Loucy (cell line): ENCODE measurements around the gene CDK18.

Experiments
- EZH2phosphoT487 ChIP-seq: fragments of 200-600 bp; IDR thresholded peaks from 2 replicates; pipeline ENCODE4 v1.6.1; 2018; ENCODE audit warnings: antibody characterized with exemption, mild to moderate bottlenecking, moderate library complexity, borderline replicate concordance
- TF ChIP-seq, protein P1 (sequence below): fragments of 200-600 bp; sonication (generic); conservative IDR thresholded peaks from 2 replicates; pipeline ENCODE4 v1.5.1; 2014; ENCODE audit warnings: mild to moderate bottlenecking, antibody characterized with exemption, low read length

DNA sequence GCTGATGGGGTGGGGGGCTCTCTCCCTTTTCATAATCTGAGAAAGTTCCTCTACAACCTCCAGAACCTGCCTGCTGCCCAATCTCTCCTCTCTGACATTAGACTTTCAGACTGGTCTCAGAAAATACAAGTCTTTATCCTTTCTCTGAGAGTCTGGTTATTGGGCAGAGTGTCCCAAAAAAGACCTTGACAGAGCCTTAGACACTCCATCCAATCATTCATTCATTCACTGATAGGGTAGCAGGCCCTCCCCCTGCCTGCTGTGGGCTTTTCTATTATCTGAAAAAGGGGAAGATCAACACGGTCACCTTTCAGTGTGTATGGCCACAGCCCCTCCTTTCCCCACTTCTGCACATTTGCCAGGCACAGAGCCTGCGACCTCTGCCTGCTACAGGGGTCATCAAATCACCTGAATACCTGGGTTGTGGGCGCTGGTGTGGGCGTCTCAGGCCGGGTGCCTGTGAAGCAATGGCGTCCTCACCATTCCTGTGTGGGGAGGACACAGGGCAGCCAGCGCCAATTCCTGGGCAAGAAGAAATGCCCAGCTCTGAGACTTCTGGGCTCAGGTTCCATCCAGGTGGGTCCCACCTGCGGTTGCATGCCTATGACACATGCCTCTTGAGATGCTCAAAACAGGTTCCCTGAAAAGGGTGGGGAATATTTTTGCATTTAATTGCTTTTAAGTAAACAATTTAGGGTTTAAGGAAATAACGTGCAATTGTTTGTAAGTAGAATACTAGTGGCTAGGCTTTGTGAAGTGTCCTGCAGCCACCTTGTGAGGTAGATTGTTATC is 74.5 kb downstream of the CDK18 start:
- TF ChIP-seq, protein P1, sequence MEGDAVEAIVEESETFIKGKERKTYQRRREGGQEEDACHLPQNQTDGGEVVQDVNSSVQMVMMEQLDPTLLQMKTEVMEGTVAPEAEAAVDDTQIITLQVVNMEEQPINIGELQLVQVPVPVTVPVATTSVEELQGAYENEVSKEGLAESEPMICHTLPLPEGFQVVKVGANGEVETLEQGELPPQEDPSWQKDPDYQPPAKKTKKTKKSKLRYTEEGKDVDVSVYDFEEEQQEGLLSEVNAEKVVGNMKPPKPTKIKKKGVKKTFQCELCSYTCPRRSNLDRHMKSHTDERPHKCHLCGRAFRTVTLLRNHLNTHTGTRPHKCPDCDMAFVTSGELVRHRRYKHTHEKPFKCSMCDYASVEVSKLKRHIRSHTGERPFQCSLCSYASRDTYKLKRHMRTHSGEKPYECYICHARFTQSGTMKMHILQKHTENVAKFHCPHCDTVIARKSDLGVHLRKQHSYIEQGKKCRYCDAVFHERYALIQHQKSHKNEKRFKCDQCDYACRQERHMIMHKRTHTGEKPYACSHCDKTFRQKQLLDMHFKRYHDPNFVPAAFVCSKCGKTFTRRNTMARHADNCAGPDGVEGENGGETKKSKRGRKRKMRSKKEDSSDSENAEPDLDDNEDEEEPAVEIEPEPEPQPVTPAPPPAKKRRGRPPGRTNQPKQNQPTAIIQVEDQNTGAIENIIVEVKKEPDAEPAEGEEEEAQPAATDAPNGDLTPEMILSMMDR, result no peak
- TF ChIP-seq EZH2phosphoT487, result no peak
